Measurements from ENCODE around the gene CELF2.
A peak's percentile ranks its signal among the peaks of the same experiment; 100 is the strongest.

CELF2 gene

DNA sequence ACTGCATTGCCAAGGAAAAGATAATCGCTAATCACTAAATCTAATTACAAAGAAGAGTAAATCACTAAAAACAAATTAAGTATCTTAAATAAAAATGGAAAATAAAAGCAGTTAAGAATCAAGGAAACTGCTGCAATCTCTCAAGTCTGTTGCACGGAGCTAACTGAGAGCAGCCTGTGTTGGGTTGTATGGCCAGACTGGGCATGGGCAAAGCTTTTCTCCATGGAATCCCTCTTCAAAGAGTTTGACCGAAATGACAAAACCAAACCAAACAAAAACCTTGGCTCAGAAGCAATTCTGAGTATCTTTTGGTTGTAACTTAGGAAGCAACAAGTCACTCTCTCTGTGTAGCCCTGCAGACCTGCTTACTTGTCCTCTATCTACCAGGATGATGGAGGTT, 78.8 kb downstream of the CELF2 start:
- Mint-ChIP-seq H3K27ac (no peak overlapping the region), H3K36me3 (ENCODE audit: low read depth) (no peaks in the 10 kb centered on the region), H3K27me3 (ENCODE audit: low read depth, poor library complexity) (peaks cover 12% of the 10 kb centered on the region), H3K9me3 (no peaks in the 10 kb centered on the region), H3K4me1 (no peaks in the 10 kb centered on the region), H3K4me3 (no peak overlapping the region)
- DNase-seq, result no peak
- TF ChIP-seq, protein P1, sequence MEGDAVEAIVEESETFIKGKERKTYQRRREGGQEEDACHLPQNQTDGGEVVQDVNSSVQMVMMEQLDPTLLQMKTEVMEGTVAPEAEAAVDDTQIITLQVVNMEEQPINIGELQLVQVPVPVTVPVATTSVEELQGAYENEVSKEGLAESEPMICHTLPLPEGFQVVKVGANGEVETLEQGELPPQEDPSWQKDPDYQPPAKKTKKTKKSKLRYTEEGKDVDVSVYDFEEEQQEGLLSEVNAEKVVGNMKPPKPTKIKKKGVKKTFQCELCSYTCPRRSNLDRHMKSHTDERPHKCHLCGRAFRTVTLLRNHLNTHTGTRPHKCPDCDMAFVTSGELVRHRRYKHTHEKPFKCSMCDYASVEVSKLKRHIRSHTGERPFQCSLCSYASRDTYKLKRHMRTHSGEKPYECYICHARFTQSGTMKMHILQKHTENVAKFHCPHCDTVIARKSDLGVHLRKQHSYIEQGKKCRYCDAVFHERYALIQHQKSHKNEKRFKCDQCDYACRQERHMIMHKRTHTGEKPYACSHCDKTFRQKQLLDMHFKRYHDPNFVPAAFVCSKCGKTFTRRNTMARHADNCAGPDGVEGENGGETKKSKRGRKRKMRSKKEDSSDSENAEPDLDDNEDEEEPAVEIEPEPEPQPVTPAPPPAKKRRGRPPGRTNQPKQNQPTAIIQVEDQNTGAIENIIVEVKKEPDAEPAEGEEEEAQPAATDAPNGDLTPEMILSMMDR (IDR thresholded peaks at IDR 0.05), result no peak

DNA sequence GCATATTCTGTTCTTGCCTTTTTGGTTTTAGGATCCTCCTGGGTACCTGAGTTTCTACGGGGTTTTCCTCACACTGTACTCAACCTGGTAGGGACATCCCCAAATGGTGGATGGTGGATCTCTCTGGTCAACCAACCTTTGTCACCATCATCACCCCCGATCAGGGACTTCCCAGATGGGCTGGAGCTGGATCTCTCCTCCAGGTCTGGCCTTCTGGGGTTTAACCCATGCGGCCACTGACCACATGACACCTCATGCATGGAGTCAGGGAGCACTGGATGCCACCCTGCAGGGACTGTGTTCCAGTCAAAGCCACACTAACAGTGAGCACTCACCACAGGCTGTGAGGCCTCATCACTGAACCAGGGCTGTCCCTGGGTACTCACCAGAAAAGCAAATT, 80.0 kb downstream of the CELF2 start:
- no peak for DNase-seq
- Mint-ChIP-seq H3K4me3 (no peak overlapping the region), H3K9me3 (no peaks in the 10 kb centered on the region), H3K36me3 (ENCODE audit: low read depth) (no peaks in the 10 kb centered on the region), H3K4me1 (no peaks in the 10 kb centered on the region), H3K27me3 (ENCODE audit: low read depth, poor library complexity) (peaks cover 14% of the 10 kb centered on the region), H3K27ac (no peak overlapping the region)
- TF ChIP-seq, protein P1 (IDR thresholded peaks at IDR 0.05), result no peak

DNA sequence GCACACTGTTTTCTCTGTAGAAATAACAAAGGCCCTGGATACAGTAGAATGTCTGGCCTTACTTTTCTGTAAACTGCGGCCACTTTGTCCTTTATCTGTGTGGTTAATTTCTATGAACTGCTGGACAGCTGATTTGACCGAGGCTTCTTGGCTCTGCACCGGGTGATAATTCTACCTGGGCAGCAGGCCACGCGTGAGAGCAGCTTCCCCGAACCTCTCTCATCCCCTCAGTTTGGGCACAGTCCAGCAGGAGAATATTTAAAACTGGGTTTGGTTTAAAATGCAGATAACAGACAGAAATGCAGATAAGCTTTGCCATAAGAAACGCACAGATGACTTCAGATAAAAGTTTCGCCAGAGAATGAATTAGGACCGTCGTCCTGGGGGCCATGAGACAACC, 81.0 kb downstream of the CELF2 start:
- TF ChIP-seq, protein P1 (IDR thresholded peaks at IDR 0.05), result no peak
- Mint-ChIP-seq H3K4me1 (no peaks in the 10 kb centered on the region), H3K9me3 (no peaks in the 10 kb centered on the region), H3K4me3 (no peak overlapping the region), H3K27ac (no peak overlapping the region), H3K27me3 (ENCODE audit: low read depth, poor library complexity) (peaks cover 14% of the 10 kb centered on the region), H3K36me3 (ENCODE audit: low read depth) (no peaks in the 10 kb centered on the region)
- no peak for DNase-seq

DNA sequence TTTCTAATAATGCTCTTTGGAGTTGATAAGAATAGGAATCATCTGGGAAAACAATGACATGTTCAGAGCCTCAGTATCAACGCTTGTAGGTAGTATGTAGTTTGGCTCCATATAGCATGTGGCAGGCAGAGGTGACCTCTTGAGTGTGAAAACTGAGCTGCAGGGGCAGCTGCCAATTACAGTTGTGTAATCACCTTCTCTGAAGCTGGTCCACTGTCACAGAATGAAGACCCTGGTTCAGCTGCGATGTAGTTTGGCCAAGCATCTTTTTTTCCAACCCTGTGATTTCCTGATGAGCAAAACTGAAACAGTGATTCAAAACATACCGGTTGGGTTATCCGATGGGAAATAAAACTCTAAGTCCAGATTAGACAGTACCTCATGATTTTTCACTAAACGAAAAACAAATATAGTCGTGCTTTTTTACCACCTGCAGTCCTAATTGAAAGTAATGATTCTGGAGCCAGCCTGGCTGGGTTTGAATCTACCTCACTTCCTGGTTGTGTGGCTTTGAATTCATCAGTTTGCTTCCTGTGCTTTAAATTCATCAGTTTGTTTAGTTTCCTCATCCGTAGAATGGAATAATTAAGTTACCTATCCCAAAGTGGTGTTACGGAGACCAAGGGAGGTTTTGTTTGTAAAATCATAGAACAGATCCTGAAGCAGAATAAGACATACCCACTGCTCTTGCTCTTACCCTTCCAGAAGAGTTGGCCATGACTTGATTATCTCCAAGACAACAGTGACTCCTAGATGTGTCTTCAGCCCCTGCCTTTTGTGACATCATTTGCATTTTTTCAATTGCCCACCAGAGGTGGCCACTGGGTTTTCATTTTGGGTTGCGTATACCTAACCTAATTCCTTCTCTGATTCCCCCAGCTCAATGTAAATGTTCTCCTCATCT, 87.4 kb downstream of the CELF2 start:
- Mint-ChIP-seq H3K36me3 (ENCODE audit: low read depth) (no peaks in the 10 kb centered on the region), H3K4me1 (no peaks in the 10 kb centered on the region), H3K27ac (peak overlapping the region; percentile 53), H3K9me3 (peaks cover 25% of the 10 kb centered on the region), H3K4me3 (no peak overlapping the region), H3K27me3 (ENCODE audit: low read depth, poor library complexity) (peaks cover 11% of the 10 kb centered on the region)
- no peak for DNase-seq
- TF ChIP-seq, protein P1 (IDR thresholded peaks at IDR 0.05), result no peak

DNA sequence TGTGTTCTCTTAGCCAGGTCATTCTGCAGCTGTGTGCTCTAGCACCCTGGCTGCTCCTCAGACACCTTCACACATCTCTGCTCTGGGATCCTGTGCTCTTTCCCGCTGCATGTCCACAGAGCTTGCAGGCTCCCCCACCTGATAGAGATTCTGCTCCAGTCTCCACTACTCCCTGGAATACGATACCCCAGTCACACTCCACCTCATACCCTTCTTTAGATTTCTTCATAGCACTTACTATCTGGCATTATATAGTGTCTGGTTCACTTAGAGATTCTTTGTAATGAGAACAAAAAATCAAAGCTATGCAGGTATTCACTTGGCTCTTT, 88.0 kb downstream of the CELF2 start:
- H3K4me1 Mint-ChIP-seq, result peaks cover 6% of the 10 kb centered on the region
- peaks cover 29% of the 10 kb centered on the region for H3K9me3 Mint-ChIP-seq
- TF ChIP-seq, protein P1 (IDR thresholded peaks at IDR 0.05), result no peak
- peaks cover 3% of the 10 kb centered on the region for H3K36me3 Mint-ChIP-seq (ENCODE audit: low read depth)
- peak overlapping the region; percentile 53 for H3K27ac Mint-ChIP-seq
- H3K27me3 Mint-ChIP-seq (ENCODE audit: low read depth, poor library complexity), result peaks cover 11% of the 10 kb centered on the region
- H3K4me3 Mint-ChIP-seq, result no peak overlapping the region
- no peak for DNase-seq
